ENCODE measurements around the gene FAM3B.
"Not testable (repeated sequence)": the region's sequence is repeated elsewhere in the genome, so short reads cannot be mapped to it uniquely, and the experiment has no call there.

FAM3B gene

DNA sequence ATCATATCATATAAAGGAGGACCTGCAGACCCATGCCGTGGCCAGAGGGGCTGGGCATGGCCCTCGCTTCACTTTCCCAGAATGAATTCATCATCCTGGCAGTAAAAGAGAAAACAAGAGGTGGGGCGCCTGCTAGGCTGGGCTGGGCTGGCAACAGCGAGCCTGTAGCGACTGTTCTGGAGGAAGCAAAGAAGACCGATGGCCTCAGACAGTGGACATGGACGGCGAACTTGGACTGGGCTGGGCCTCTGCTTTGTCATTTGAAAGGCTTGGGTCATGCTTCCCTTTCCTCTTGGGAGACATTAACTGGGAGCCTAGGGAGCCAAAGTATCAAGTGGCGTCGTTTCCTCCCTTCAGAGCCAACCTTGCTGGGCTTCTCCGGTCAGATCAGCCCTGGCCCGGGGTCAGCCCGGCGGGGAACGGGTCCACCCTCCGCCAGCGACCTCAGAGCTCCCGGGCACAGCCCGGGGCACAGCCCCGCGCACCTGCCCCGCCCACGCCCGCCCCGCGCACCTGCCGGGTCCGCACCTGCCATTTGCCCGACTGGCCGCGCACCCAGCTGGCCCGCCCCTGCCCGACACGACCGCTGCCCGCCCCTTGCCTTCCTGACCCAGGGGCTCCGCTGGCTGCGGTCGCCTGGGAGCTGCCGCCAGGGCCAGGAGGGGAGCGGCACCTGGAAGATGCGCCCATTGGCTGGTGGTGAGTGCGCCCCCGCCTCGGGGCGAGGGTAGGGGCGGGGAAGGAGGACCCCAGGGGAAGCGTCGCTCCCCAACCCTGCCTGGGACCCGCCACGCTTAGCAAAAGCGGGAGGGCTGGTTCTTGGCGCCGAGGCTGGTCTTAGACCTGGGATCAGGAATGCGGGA lies at the start of gene FAM3B:
Gene FAM3B, plus strand, starts transcription at position 602 of the 863 bp plus-strand sequence. Its CDS starts 79 bp downstream, at position 681.
- ATAC-seq = no peak

DNA sequence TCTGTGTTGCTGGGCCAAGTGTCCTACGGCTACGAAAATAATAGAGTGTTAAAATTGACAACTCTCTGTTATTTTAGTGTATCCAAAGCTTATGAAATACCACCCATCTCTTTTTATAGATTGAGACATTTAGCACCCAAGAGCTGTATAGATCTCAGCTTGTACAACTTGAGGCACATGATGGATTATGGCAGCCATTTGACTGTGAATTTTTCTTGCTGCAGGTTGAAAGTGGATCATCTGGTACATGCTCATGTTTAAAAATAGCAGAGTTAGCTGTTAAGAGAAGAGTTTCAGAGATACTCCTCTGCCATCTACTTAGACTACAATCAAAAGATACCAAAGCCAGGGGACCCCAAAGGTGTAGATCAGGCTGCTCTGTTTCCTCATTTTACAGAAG lies 49.3 kb upstream of the FAM3B start:
- ATAC-seq = no peak

- no peak for ATAC-seq
Measured at GRCh38 chr21:41269535-41269934, 47.1 kb upstream of the FAM3B start.

- ATAC-seq = no peak
Measured at GRCh38 chr21:41277196-41277595, 39.4 kb upstream of the FAM3B start.

GRCh38 chr21:41277846-41278245 lies 38.8 kb upstream of the FAM3B start:
- no peak for ATAC-seq

- no peak for ATAC-seq
Measured at GRCh38 chr21:41280115-41280919, 36.3 kb upstream of the FAM3B start.

- no peak for ATAC-seq
Measured at GRCh38 chr21:41282412-41282811, 34.2 kb upstream of the FAM3B start.

DNA sequence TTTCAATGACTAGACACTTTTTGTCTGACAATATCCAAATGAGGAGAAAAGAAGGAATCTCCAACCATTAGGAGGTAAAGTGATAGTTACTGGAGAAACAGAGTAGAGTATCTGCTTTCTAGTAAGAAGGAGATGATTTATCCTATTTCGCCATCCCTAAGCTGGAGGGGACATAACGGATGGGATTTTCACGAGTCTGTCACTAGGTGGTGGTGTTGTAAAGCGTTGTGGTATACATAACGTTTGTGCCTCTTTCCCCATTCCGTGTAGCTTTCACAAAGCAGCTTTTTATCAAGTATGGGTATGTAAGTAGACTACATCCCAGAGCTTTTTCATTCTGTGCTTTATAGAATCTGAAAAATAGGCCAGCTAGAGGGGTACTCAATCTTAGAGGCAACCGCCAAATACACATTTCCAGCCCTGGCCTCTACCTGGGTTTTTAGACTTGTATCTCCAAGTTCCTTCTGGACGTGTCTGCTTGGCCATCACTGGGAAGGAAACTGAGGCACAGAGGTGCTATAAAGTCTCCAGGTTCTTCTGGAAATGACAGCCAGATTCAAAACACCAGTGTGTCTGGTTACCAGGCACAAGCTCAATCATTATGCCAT lies 33.3 kb upstream of the FAM3B start:
- peak; percentile 63 to 81 for ATAC-seq

- ATAC-seq = no peak
Measured at GRCh38 chr21:41289431-41289830, 27.2 kb upstream of the FAM3B start.

- ATAC-seq = no peak
Measured at GRCh38 chr21:41290106-41290799, 26.3 kb upstream of the FAM3B start.

- ATAC-seq = no peak
Measured at GRCh38 chr21:41294548-41295231, 21.9 kb upstream of the FAM3B start.

DNA sequence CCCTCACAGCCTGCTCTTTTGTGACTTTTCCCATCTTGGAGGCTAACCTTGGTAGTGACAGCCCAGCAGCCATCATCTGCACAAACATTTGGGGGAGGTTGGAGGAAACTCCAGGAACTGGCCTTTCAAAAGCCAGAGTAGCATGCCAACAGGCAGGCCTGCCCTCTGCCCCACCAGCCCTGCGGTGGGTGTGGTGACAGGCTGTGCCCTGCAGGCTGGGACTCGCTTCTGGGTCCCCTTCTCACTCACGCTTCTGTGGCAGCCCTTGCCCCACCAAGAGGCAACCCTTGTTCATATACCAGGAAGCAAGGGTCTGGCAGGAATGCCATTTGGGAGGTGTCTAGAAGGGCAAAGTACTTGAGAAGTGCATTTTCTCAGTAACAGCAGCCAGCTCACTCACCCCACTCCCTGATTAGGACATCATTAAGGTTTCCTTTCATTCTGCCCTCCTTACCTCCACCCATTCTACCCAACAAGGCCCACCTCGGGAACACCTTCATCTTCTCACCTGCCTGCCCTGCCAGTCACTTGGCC lies 20.8 kb upstream of the FAM3B start:
- ATAC-seq = no peak

GRCh38 chr21:41302976-41303375 lies 13.6 kb upstream of the FAM3B start:
- no peak for ATAC-seq

GRCh38 chr21:41304068-41304720 lies 12.4 kb upstream of the FAM3B start:
- no peak for ATAC-seq

- ATAC-seq = no peak
Measured at GRCh38 chr21:41307219-41307618, 9.4 kb upstream of the FAM3B start.

DNA sequence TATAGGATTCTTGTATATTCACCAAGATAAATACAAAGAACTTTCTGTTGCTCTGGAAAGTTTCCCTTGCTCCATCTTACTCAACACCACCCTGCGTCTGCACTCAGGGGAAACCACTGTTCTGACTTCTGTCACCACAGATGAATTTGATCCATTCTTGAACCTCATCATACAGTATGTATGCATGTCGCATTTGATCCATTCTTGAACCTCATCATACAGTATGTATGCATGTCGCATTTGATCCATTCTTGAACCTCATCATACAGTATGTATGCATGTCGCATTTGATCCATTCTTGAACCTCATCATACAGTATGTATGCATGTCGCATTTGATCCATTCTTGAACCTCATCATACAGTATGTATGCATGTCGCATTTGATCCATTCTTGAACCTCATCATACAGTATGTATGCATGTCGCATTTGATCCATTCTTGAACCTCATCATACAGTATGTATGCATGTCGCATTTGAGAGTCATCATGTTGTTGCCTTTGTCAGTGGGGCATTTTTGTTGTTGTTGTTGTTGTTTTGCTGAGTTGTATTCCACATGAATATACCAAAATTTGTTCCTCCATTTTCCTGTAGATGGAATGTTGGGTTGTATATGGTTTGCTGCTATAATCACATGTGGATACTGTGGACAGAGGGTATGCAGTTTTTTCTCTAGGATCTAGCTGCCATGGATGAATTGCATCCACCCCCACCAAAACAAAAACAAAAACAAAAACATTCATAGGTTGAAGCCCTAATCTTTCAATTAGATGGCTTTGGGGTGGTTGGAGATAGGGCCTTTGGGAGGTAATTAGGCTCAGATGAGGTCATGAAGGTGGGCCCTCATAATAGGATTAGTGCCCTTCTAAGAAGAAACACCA lies 3.1 kb upstream of the FAM3B start:
- not testable (repeated sequence) for ATAC-seq

DNA sequence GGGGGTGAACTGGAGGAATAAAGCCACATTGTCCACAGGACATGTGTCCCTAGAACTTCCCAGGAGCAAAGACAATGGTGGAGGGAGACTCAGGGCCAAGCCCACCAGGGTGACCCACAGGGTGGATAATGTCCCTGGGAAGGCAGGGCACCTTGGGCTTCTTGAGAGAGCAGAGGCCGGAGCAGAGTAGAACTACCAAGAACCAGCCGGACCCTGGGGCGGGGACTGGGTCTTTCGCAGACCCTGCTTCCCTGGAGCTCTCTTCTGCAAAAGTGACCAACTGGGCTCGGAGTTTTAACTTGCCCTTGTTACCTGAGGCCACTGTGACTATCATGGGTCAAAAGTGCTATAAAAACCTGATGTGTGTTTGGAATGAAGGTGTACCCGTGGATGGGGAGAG lies 875 bp upstream of the FAM3B start:
- no peak for ATAC-seq

- no peak for ATAC-seq
Measured at GRCh38 chr21:41317063-41317392, 427 bp downstream of the FAM3B start.

DNA sequence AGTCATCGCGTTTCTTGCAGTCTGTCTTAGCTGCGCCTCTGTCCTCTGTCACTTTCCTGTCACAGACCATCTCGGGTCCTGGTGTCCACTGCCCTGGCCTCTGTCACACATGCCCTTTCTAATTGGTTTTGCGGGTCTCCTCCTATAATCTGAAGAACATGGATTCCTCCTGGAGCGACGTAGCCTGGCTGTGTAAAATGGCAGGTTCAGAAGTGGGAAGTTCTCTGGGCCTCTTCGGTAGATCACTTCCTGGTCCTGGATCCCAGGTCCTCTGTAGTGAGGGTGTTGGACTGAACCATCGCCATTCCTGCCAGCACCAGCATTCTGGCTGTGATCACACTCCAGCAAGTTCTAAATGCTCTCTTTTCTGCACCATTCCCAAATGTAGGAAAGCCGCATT lies 857 bp downstream of the FAM3B start:
- no peak for ATAC-seq

- no peak for ATAC-seq
Measured at GRCh38 chr21:41318218-41318617, 1.6 kb downstream of the FAM3B start.
